Large intestine (tissue), 3 donors: ENCODE data around the gene LAMA4. TPM values are rescaled to one million over a fixed set of nuclear protein-coding genes. Genes with fewer than 3 reads are reported as not detected.

Source experiments
- DNase-seq, 2 donors: peaks; one replicate each; pipeline versions ENCODE4 v3.0.0 to v3.0.0-alpha.2; 2013
- H3K27ac ChIP-seq: one replicate; pipeline ENCODE4 v1.5.1; 2013; ENCODE audit warnings: low read length
- H3K27me3 ChIP-seq: 2 replicates; pipeline ENCODE4 v1.6.1; 2013; ENCODE audit warnings: low read length; ENCODE audit not compliant: control insufficient read depth, insufficient read depth
- H3K36me3 ChIP-seq: 2 replicates; pipeline ENCODE4 v1.6.1; 2013; ENCODE audit warnings: low read length; ENCODE audit not compliant: control insufficient read depth, insufficient read depth
- H3K4me1 ChIP-seq: one replicate; pipeline ENCODE4 v1.6.1; 2013; ENCODE audit warnings: low read length; ENCODE audit not compliant: control insufficient read depth, insufficient read depth
- H3K4me3 ChIP-seq: one replicate; pipeline ENCODE4 v1.5.1; 2013; ENCODE audit warnings: low read length
- H3K9me3 ChIP-seq: one replicate; pipeline ENCODE4 v1.6.1; 2013; ENCODE audit warnings: mild to moderate bottlenecking, low read depth, low read length, moderate library complexity; ENCODE audit not compliant: control insufficient read depth
- WGBS: methylation state at CpG from one replicate; pipeline ENCODE4 v1.1.5; 2013; ENCODE audit warnings: low lambda C conversion rate; ENCODE audit not compliant: insufficient coverage; 5-methylcytosine and 5-hydroxymethylcytosine counted together
- polyA plus RNA-seq: library from polyadenylated mRNA; unstranded; fragments of 120-200 nt; gene quantifications from one replicate; pipeline ENCODE4 v1.2.1, GENCODE V29; 2013

LAMA4 gene
- polyA plus RNA-seq, 1 donor = 57.6 TPM

DNA sequence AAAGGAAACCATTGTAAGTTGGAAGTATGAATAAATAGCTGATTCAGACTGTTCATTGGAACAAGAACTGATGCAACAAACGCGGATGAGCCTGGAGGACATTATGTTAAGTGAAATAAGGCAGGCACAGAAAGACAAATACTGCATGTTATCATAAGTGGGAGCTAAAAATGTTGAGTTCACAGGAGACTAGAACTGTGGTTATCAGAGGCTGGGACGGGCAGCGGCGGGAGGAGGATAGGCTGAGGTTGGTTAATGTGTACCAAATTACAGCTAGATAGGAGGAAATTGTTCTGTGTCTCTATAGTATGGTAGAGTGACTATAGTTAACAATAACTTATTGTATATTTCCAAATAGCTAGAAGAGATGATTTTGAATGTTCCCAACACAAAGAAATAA lies 126.2 kb downstream of the LAMA4 start:
- H3K9me3 ChIP-seq = no peaks in the 10 kb centered on the region
- no CpG with 5 or more reads among the region's 5 CpGs for WGBS
- no peak overlapping the region for H3K27ac ChIP-seq
- no peak overlapping the region for H3K4me3 ChIP-seq
- no peaks in the 10 kb centered on the region for H3K27me3 ChIP-seq
- H3K36me3 ChIP-seq = peaks cover 6% of the 10 kb centered on the region
- H3K4me1 ChIP-seq = no peaks in the 10 kb centered on the region
- no peak for DNase-seq

DNA sequence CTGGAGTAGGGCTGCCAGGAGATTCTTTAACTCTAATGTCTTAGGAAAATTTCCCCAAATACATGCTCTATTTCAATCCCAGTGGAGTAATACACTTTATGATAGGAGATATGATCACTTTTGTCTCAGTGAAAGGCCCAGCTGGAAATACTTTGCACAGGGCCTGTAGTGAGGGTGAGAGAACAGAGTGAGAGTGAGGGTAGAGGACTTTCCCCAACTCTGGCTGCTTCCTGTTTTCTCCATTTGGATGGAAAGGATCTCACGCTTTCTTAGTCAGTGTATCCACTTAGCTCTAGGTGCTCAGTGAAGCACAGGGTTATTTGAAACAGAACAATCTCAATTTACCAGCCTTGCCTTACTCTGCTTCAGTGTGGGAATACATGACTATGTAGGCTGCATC lies 130.4 kb downstream of the LAMA4 start:
- no peaks in the 10 kb centered on the region for H3K9me3 ChIP-seq
- H3K27me3 ChIP-seq = no peaks in the 10 kb centered on the region
- no peak overlapping the region for H3K4me3 ChIP-seq
- no peak for DNase-seq
- H3K36me3 ChIP-seq = peaks cover 15% of the 10 kb centered on the region
- WGBS = no CpG with 5 or more reads among the region's 1 CpG
- H3K4me1 ChIP-seq = no peaks in the 10 kb centered on the region
- H3K27ac ChIP-seq = no peak overlapping the region

DNA sequence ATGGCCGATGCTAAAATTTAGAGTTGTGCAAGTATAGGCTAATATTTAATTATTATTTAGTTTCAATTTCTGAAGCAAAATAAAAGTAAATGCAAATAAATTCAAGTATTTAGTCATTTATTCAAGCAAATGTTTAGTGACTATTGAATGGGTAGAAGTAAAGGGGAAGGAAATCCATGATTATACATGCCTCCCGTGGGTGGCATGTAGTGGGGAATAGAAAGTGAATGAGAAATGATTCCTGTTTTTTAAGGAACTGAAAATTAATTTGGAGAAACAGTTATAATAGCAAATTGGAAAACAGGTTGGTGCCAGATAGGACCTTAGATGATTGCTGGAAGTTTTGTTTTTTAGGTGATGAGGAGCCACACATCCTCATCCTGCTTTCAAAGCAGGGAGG lies 131.6 kb downstream of the LAMA4 start:
- 90% methylated on average over 2 of the region's 2 CpGs for WGBS
- H3K27me3 ChIP-seq = no peaks in the 10 kb centered on the region
- H3K9me3 ChIP-seq = no peaks in the 10 kb centered on the region
- H3K4me3 ChIP-seq = no peak overlapping the region
- no peak overlapping the region for H3K27ac ChIP-seq
- peaks cover 15% of the 10 kb centered on the region for H3K36me3 ChIP-seq
- no peaks in the 10 kb centered on the region for H3K4me1 ChIP-seq
- DNase-seq = no peak

DNA sequence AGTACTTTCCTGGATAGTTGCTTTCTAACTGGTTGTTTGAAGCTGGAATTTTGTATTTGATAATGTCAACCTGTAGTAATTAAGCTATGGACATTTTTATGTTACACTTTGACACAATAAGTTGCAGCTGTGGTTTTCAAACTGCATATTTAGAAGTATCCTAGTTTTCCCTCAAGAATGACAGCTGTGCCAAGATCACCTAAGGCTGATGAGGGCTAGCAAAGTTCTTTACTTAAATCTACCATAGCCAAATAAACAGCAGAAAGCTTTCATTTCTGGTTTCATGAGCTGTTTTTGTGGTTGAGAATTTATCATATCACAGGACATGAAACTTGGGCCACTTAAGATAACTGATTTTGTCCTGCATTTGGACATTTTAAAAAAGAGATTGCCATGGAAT lies 136.3 kb downstream of the LAMA4 start:
- Histone ChIP-seq H3K36me3 (peaks cover 22% of the 10 kb centered on the region), H3K9me3 (no peaks in the 10 kb centered on the region), H3K27ac (no peak overlapping the region), H3K27me3 (no peaks in the 10 kb centered on the region), H3K4me3 (no peak overlapping the region), H3K4me1 (no peaks in the 10 kb centered on the region)
- DNase-seq = no peak

DNA sequence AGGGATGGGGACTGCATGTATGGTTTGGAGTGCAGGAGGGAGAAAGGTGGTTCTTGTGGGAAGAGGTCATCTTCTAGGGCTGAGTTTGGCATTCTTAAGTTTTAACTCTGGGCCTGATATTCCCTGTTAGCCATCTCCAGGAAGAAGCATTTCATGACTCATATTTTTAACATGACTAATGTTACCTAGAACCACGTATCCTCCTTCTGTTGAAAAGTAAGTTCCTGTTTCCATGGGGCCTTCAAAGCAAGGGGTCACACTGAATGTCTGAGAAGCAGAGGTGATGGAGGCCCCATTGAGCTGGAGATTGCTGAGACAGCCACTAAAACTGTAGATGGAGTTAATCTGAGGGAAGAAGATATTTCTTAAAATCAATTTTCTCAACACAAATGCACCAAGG lies 136.8 kb downstream of the LAMA4 start:
- Histone ChIP-seq H3K27ac (no peak overlapping the region), H3K36me3 (peaks cover 22% of the 10 kb centered on the region), H3K27me3 (no peaks in the 10 kb centered on the region), H3K9me3 (no peaks in the 10 kb centered on the region), H3K4me3 (no peak overlapping the region), H3K4me1 (no peaks in the 10 kb centered on the region)
- no CpG with 5 or more reads among the region's 1 CpG for WGBS
- no peak for DNase-seq

DNA sequence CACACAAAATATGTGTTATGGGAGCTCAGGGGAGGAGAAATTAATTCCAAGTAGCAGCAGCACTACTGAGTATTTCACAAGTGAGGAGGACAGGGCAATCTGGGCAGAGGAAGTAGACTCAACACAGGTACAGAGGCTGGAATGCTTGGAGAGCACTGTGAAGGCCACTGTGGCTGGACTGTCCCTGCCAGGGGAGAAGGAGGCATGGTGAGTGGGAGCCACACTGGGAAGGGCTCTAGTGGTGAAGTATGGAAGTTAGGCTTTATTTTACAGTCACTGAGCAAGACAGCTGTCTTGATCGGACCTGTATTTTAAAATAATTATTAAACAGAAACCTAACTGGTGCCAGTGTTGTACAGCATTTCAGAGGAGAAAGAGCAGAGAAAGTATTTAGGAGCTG lies 138.1 kb downstream of the LAMA4 start:
- H3K36me3 ChIP-seq = peaks cover 19% of the 10 kb centered on the region

DNA sequence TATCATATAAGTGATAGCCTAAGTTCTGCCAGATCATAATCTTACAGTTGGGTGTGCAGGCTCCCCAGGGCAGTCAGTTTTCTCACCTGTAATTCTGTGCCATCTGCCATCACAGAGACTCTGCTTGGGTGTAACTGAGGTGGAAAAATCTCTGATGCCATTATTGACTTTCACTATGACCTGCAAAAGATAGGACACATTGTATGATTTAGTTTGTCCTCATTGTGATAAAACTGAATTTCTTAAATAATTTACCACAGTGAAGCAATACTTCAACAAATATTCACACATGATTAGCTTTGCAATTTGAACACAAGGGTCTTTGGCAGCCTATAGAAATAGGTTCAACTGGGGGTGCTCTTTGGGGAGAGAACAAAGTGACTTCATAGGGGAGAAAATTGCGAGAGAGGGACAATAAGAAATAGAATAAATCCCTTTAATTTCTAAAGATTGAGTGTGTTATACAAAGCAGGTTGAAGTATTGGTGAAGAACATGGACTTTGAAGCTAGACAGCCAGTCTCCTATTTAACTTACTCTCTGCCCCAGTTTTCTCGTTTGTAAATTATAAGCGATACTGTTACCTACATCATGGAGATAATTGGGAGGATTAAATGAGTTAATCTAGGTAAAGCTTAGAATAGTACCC lies 139.7 kb downstream of the LAMA4 start:
- 92% methylated on average over 1 of the region's 3 CpGs for WGBS
- H3K27me3 ChIP-seq = no peaks in the 10 kb centered on the region
- no peaks in the 10 kb centered on the region for H3K9me3 ChIP-seq
- no peak overlapping the region for H3K4me3 ChIP-seq
- no peaks in the 10 kb centered on the region for H3K4me1 ChIP-seq
- H3K27ac ChIP-seq = no peak overlapping the region
- peaks cover 17% of the 10 kb centered on the region for H3K36me3 ChIP-seq
- no peak for DNase-seq

More for the DNA sequence above, 138.1 kb downstream of the LAMA4 start:
- no CpG with 5 or more reads among the region's 1 CpG for WGBS
- H3K27me3 ChIP-seq = no peaks in the 10 kb centered on the region
- H3K9me3 ChIP-seq = no peaks in the 10 kb centered on the region
- DNase-seq = no peak
- H3K4me3 ChIP-seq = no peak overlapping the region
- H3K27ac ChIP-seq = no peak overlapping the region
- H3K4me1 ChIP-seq = no peaks in the 10 kb centered on the region

DNA sequence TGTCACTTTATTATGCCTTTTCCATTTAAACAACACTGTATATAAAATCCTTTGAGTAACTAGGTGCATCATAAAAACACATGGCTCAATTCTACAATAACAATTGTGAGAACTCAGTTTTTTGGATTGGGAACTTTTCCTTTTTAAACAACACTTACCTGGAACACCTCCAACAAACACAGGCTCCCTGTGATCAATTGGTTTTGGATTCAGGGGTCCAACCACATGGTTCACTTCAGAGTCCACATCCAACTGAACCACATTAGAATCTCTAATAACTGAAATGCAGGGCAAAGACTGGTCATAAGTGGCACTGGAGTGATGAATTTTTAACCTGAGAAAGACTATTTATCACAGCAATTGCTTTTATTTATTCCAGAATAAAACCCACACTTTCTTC lies 140.4 kb downstream of the LAMA4 start:
- Histone ChIP-seq H3K4me1 (no peaks in the 10 kb centered on the region), H3K4me3 (no peak overlapping the region), H3K27me3 (no peaks in the 10 kb centered on the region), H3K9me3 (no peaks in the 10 kb centered on the region), H3K27ac (no peak overlapping the region), H3K36me3 (peaks cover 13% of the 10 kb centered on the region)
- DNase-seq = no peak

DNA sequence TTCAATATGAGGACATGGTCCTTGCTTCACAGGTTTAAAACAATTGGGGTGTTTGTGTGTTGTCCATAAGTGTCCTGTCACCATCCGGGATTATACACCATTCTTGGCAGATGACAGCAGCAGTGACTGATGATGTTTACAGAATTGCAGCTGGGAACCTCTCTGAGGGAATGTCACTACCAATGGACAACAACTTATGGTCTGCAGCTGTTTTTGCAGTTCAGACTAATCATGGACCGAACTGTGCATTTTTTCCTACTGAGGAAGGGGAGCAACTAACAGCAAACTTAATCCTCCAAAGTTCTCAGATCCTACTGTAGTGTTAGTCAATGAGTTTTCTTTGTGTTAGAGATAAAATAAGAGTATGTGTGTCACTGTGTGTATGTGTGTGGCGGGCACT lies 140.9 kb downstream of the LAMA4 start:
- no CpG with 5 or more reads among the region's 3 CpGs for WGBS
- DNase-seq = peak in 1 of 2 donors; percentile 13
- H3K4me3 ChIP-seq = no peak overlapping the region
- no peaks in the 10 kb centered on the region for H3K27me3 ChIP-seq
- H3K36me3 ChIP-seq = peaks cover 11% of the 10 kb centered on the region
- H3K27ac ChIP-seq = no peak overlapping the region
- no peaks in the 10 kb centered on the region for H3K9me3 ChIP-seq
- H3K4me1 ChIP-seq = no peaks in the 10 kb centered on the region

DNA sequence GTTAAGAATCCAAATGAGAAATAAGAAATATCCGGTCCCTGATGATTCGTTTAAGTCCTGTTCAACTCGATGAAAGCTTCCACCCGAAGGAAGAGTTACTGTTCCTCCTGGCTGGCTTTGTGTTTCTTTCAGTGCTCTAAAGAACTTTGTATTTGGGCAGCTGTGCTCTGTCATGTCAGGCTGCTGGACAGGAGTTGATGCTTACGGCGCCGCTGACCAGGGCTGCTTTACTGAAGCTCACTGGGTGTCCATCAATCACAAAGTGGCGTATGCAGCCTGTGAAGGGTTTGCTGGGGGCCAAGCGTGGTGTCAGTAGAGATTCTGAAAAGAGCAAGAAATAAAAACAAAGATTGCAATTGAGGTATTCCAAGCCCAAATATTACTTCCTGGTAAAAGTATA lies 145.1 kb downstream of the LAMA4 start:
- H3K4me3 ChIP-seq = no peak overlapping the region
- no peak for DNase-seq
- no CpG with 5 or more reads among the region's 9 CpGs for WGBS
- peaks cover 11% of the 10 kb centered on the region for H3K36me3 ChIP-seq
- no peaks in the 10 kb centered on the region for H3K4me1 ChIP-seq
- H3K27ac ChIP-seq = no peak overlapping the region
- peaks cover 3% of the 10 kb centered on the region for H3K27me3 ChIP-seq
- H3K9me3 ChIP-seq = no peaks in the 10 kb centered on the region

DNA sequence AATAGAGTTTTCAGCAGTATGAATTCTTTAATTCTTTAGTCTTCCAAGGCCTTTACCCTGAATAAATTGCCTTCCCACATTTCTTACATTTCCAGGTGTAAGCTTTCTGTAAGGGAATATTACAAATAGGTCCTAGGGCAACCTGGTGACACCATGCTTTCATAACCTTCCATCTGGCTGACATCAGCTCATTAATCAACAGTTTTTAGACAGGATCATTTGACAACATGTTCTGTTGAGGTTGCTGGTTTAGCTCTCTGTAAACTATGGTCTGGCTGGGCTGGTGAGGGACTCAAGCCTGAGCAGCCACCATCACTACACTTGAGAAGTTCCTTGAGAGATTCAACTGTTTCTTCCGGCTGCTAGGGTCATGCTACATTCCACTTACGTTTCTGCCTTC lies 147.8 kb downstream of the LAMA4 start:
- H3K27ac ChIP-seq = no peak overlapping the region
- H3K4me1 ChIP-seq = no peaks in the 10 kb centered on the region
- no peak for DNase-seq
- peaks cover 11% of the 10 kb centered on the region for H3K36me3 ChIP-seq
- H3K9me3 ChIP-seq = no peaks in the 10 kb centered on the region
- H3K4me3 ChIP-seq = no peak overlapping the region
- WGBS = 100% methylated on average over 2 of the region's 2 CpGs
- H3K27me3 ChIP-seq = peaks cover 3% of the 10 kb centered on the region
